ENCODE data around the gene SUN3. TPM values are rescaled to one million over a fixed set of nuclear protein-coding genes. Genes with fewer than 3 reads are reported as not detected.

SUN3 gene, protein sequence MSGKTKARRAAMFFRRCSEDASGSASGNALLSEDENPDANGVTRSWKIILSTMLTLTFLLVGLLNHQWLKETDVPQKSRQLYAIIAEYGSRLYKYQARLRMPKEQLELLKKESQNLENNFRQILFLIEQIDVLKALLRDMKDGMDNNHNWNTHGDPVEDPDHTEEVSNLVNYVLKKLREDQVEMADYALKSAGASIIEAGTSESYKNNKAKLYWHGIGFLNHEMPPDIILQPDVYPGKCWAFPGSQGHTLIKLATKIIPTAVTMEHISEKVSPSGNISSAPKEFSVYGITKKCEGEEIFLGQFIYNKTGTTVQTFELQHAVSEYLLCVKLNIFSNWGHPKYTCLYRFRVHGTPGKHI
- total RNA-seq (1.1 TPM), polyA plus RNA-seq (1.3 TPM)
- long read RNA-seq, donor 1 = 0 reads
- long read RNA-seq, donor 2 = 0 reads
- long read RNA-seq, donor 3 = 0 reads
- long read RNA-seq, donor 4 = 0 reads
- long read RNA-seq, donor 5, partial matches to known transcripts = 0 of 1 reads
- long read RNA-seq, donor 5, other reads (novel, unspliced or antisense) = 0 of 1 reads
- long read RNA-seq, donor 6 = 0 reads
- long read RNA-seq, donor 7 = 0 reads
- long read RNA-seq, donor 8 = 0 reads
- long read RNA-seq, donor 9, partial matches to known transcripts = 0 of 2 reads
- long read RNA-seq, donor 9, other reads (novel, unspliced or antisense) = 0 of 2 reads
- long read RNA-seq, donor 10 = 0 reads

DNA sequence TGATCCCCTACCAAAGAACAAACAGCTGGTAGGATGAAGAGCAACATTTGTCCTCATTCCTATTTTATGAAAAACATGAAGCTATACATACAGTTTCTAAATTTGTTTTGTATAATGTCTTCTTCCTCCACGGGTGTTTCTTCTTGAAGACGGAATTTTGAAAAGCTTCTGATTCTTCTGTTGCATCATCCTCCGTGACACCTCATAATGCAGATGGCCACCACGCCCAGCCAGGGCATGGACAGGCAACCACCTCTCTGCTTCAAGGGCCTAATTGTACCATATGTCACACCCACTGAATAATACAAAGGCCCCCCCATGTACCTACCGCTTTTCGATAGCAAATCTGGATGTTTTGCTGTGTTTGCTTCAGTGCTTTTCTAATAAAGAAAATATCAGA is at the start of gene SUN3:
SUN3 (minus strand) TSS at position 170 of the 400 bp plus-strand sequence; CDS start at position 1, 169 bp downstream.
- no peak for DNase-seq (ENCODE audit: low read depth in 6 of 9, low spot score in 9 of 9)
- peaks cover 0 to 16% of the 10 kb centered on the region in 2 donors for H3K27me3 ChIP-seq (ENCODE audit: control insufficient read depth in 2 of 2, insufficient read depth in 1 of 2, low read length in 1 of 2)
- no peaks in the 10 kb centered on the region for H3K9me3 ChIP-seq (ENCODE audit: control insufficient read depth in 2 of 2, insufficient read depth in 1 of 2, low read length in 1 of 2)
- 94% methylated on average over 6 of the region's 6 CpGs for WGBS
- H3K27ac ChIP-seq (ENCODE audit: low read depth in 1 of 2, low read length in 1 of 2) = no peak within 1 kb of the TSS
- H3K36me3 ChIP-seq (ENCODE audit: control insufficient read depth in 2 of 2, insufficient read depth in 2 of 2, low read length in 1 of 2) = no peaks in the 10 kb centered on the region
- no peak within 1 kb of the TSS for H3K4me3 ChIP-seq (ENCODE audit: low read length in 2 of 2)
- no peaks in the 10 kb centered on the region for H3K4me1 ChIP-seq (ENCODE audit: control insufficient read depth in 2 of 2, insufficient read depth in 2 of 2, low read length in 2 of 2)

DNA sequence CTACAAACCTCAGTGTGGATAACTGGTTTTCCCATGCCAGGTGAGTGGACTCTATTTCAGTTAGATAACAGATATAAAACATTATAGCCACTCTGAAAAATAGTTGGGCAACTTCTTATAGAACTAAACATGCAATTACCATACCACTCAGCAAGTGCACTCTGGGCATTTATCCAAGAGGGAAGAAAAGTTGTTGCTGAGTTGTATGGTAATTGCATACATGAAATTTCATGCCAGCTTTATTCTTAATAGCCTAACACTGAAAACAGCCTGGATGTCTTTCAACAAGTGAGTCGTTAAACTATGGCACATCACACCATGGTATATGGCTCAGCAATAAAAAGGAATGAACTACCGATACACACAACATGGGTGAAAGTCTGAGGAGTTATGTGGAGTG is 49.6 kb upstream of the SUN3 start:
- no peaks in the 10 kb centered on the region for H3K4me1 ChIP-seq (ENCODE audit: control insufficient read depth in 2 of 2, insufficient read depth in 2 of 2, low read length in 2 of 2)
- no peaks in the 10 kb centered on the region for H3K27me3 ChIP-seq (ENCODE audit: control insufficient read depth in 2 of 2, insufficient read depth in 1 of 2, low read length in 1 of 2)
- H3K36me3 ChIP-seq (ENCODE audit: control insufficient read depth in 2 of 2, insufficient read depth in 2 of 2, low read length in 1 of 2) = no peaks in the 10 kb centered on the region
- no peak for DNase-seq (ENCODE audit: low read depth in 6 of 9, low spot score in 9 of 9)
- WGBS = 93% methylated on average over 2 of the region's 2 CpGs
- H3K4me3 ChIP-seq (ENCODE audit: low read length in 2 of 2) = no peak overlapping the region
- H3K9me3 ChIP-seq (ENCODE audit: control insufficient read depth in 2 of 2, insufficient read depth in 1 of 2, low read length in 1 of 2) = no peaks in the 10 kb centered on the region
- H3K27ac ChIP-seq (ENCODE audit: low read depth in 1 of 2, low read length in 1 of 2) = no peak overlapping the region

DNA sequence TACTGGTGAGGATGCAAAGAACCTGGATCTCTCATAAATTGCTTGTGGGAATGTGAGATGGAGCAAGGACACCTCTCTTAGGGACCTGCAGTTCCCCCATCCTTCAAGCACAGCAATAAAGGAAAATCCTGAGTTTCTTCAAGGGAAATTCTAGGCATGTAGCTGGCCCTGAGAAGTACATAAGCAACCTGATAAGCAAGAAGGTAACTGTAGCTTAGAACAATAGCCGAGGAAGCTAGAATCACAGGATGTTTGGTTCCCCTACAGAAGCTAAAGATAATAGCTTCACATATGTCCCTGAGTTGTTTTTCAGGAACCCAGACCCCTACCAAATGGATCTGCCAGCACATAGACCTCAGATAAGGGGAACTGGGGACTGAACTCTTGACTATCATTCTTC is 48.5 kb upstream of the SUN3 start:
- H3K4me3 ChIP-seq (ENCODE audit: low read length in 2 of 2) = no peak overlapping the region
- whole genome bisulfite sequencing = 87% methylated on average over 1 of the region's 1 CpG
- no peaks in the 10 kb centered on the region for H3K36me3 ChIP-seq (ENCODE audit: control insufficient read depth in 2 of 2, insufficient read depth in 2 of 2, low read length in 1 of 2)
- H3K27ac ChIP-seq (ENCODE audit: low read depth in 1 of 2, low read length in 1 of 2) = no peak overlapping the region
- no peaks in the 10 kb centered on the region for H3K4me1 ChIP-seq (ENCODE audit: control insufficient read depth in 2 of 2, insufficient read depth in 2 of 2, low read length in 2 of 2)
- no peak for DNase-seq (ENCODE audit: low read depth in 6 of 9, low spot score in 9 of 9)
- no peaks in the 10 kb centered on the region for H3K27me3 ChIP-seq (ENCODE audit: control insufficient read depth in 2 of 2, insufficient read depth in 1 of 2, low read length in 1 of 2)
- no peaks in the 10 kb centered on the region for H3K9me3 ChIP-seq (ENCODE audit: control insufficient read depth in 2 of 2, insufficient read depth in 1 of 2, low read length in 1 of 2)

DNA sequence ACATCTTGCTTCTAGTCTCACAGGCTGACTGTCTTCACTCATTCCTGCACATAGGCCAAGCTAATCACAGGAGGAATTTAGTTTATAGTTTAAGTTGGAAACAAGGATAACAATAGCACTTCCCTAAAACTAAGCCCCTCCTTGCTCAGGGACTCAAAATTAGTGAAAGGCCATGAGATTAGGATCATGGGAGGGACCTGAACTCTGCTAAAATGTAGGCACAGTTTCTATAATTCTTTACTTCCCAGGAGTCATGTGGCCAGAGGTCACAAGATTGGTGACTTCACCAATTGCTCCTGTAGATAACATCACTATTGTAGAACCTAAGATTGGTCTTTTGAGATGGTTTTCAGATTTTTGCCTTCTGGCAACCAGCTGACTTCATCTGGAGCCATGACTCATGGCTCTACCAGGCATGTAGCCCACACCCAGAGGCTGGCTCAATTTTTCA is 45.3 kb upstream of the SUN3 start:
- no peaks in the 10 kb centered on the region for H3K36me3 ChIP-seq (ENCODE audit: control insufficient read depth in 2 of 2, insufficient read depth in 2 of 2, low read length in 1 of 2)
- no peaks in the 10 kb centered on the region for H3K9me3 ChIP-seq (ENCODE audit: control insufficient read depth in 2 of 2, insufficient read depth in 1 of 2, low read length in 1 of 2)
- H3K27me3 ChIP-seq (ENCODE audit: control insufficient read depth in 2 of 2, insufficient read depth in 1 of 2, low read length in 1 of 2) = no peaks in the 10 kb centered on the region
- no peak for DNase-seq (ENCODE audit: low read depth in 6 of 9, low spot score in 9 of 9)
- H3K27ac ChIP-seq (ENCODE audit: low read depth in 1 of 2, low read length in 1 of 2) = no peak overlapping the region
- no peak overlapping the region for H3K4me3 ChIP-seq (ENCODE audit: low read length in 2 of 2)
- no peaks in the 10 kb centered on the region for H3K4me1 ChIP-seq (ENCODE audit: control insufficient read depth in 2 of 2, insufficient read depth in 2 of 2, low read length in 2 of 2)

DNA sequence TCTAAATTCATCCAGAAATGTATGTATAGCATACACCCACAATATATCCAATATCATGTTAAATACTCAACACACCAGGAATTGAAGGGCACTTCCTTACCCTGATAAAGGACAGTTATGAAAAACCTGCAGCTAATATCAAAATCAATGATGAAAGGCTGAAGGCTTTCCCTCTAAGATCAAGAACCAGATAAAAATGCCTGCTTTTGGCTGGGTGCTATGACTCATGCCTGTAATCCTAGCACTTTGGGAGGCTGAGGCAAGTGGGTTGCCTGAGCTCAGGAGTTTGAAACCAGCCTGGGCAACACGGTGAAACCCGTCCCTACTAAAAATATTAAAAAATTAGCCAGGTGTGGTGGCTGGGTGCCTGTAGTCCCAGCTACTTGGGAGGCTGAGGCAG is 38.6 kb upstream of the SUN3 start:
- Histone ChIP-seq H3K27me3 (ENCODE audit: control insufficient read depth in 2 of 2, insufficient read depth in 1 of 2, low read length in 1 of 2) (no peaks in the 10 kb centered on the region), H3K27ac (ENCODE audit: low read depth in 1 of 2, low read length in 1 of 2) (no peak overlapping the region)
- WGBS = 95% methylated on average over 2 of the region's 2 CpGs

DNA sequence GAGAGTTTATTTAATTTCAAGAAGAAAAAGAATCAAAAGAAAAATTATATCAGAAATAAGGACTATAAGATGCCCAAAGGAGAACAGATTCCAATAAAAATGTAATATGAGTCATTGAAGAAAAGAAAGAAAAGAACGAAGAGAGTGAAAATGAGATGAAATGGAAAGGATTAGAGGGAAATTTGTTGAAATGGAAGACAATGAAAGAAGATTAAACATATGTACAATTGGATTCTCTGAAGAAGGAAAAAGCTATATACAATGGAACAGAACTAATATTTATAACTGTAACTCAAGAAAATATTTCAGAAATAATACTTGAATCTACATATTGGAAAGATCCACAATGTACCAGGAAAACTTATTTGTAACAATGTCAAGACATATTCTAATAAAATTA is 35.1 kb upstream of the SUN3 start:
- H3K9me3 ChIP-seq (ENCODE audit: control insufficient read depth in 2 of 2, insufficient read depth in 1 of 2, low read length in 1 of 2) = no peaks in the 10 kb centered on the region
- H3K4me1 ChIP-seq (ENCODE audit: control insufficient read depth in 2 of 2, insufficient read depth in 2 of 2, low read length in 2 of 2) = no peaks in the 10 kb centered on the region
- H3K4me3 ChIP-seq (ENCODE audit: low read length in 2 of 2) = no peak overlapping the region
- 90% methylated on average over 1 of the region's 1 CpG for WGBS
- no peak for DNase-seq (ENCODE audit: low read depth in 6 of 9, low spot score in 9 of 9)
- no peaks in the 10 kb centered on the region for H3K27me3 ChIP-seq (ENCODE audit: control insufficient read depth in 2 of 2, insufficient read depth in 1 of 2, low read length in 1 of 2)
- H3K27ac ChIP-seq (ENCODE audit: low read depth in 1 of 2, low read length in 1 of 2) = no peak overlapping the region
- H3K36me3 ChIP-seq (ENCODE audit: control insufficient read depth in 2 of 2, insufficient read depth in 2 of 2, low read length in 1 of 2) = no peaks in the 10 kb centered on the region

More for the DNA sequence above, 38.6 kb upstream of the SUN3 start:
- Histone ChIP-seq H3K36me3 (ENCODE audit: control insufficient read depth in 2 of 2, insufficient read depth in 2 of 2, low read length in 1 of 2) (no peaks in the 10 kb centered on the region), H3K9me3 (ENCODE audit: control insufficient read depth in 2 of 2, insufficient read depth in 1 of 2, low read length in 1 of 2) (no peaks in the 10 kb centered on the region), H3K4me3 (ENCODE audit: low read length in 2 of 2) (no peak overlapping the region), H3K4me1 (ENCODE audit: control insufficient read depth in 2 of 2, insufficient read depth in 2 of 2, low read length in 2 of 2) (no peaks in the 10 kb centered on the region)
- DNase-seq (ENCODE audit: low read depth in 6 of 9, low spot score in 9 of 9) = no peak

DNA sequence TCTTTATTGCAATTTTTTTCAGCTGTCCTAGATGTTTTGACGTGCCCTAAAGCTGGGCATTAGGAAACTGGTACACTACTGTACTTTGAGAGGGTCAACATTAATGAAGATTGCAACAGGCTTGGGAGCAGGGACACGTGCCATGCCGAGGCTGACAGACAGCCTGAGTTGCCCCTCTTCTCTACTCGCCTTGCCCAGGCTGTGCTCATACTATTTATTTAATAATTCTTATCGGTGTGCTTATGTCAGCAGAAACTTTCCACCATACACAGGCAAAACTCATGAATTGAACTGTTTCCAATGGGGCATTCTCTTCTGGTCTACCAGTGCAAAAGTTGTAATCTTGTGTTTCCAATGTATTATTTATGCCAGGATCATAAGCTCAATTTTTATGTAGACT is 30.8 kb upstream of the SUN3 start:
- DNase-seq (ENCODE audit: low read depth in 6 of 9, low spot score in 9 of 9) = no peak

DNA sequence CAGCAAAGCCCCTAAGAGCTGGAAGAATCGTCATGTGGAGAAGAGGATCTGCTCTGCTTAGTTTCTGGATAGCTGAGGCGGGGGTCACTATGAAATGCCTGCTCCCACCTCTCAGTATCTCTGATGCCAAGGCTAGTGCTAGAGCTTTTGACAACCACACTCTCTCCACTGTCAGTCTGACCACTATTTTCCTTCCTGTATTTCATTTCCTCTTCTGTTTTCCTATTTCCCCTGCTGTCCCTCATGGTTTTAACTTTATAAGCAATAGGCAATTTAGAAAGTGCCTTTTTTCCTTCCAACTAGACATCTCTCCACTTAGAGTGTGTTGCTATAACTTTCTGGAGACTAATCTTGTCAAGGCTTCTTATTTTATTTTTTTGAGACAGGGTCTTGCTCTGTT is 30.1 kb upstream of the SUN3 start:
- H3K27me3 ChIP-seq (ENCODE audit: control insufficient read depth in 2 of 2, insufficient read depth in 1 of 2, low read length in 1 of 2) = no peaks in the 10 kb centered on the region
- no peaks in the 10 kb centered on the region for H3K9me3 ChIP-seq (ENCODE audit: control insufficient read depth in 2 of 2, insufficient read depth in 1 of 2, low read length in 1 of 2)
- no peak overlapping the region for H3K4me3 ChIP-seq (ENCODE audit: low read length in 2 of 2)
- 95% methylated on average over 2 of the region's 2 CpGs for WGBS
- H3K4me1 ChIP-seq (ENCODE audit: control insufficient read depth in 2 of 2, insufficient read depth in 2 of 2, low read length in 2 of 2) = no peaks in the 10 kb centered on the region
- H3K27ac ChIP-seq (ENCODE audit: low read depth in 1 of 2, low read length in 1 of 2) = no peak overlapping the region
- no peaks in the 10 kb centered on the region for H3K36me3 ChIP-seq (ENCODE audit: control insufficient read depth in 2 of 2, insufficient read depth in 2 of 2, low read length in 1 of 2)
- DNase-seq (ENCODE audit: low read depth in 6 of 9, low spot score in 9 of 9) = no peak

More for the DNA sequence above, 30.8 kb upstream of the SUN3 start:
- no peak overlapping the region for H3K27ac ChIP-seq (ENCODE audit: low read depth in 1 of 2, low read length in 1 of 2)
- H3K9me3 ChIP-seq (ENCODE audit: control insufficient read depth in 2 of 2, insufficient read depth in 1 of 2, low read length in 1 of 2) = no peaks in the 10 kb centered on the region
- H3K36me3 ChIP-seq (ENCODE audit: control insufficient read depth in 2 of 2, insufficient read depth in 2 of 2, low read length in 1 of 2) = no peaks in the 10 kb centered on the region
- no peaks in the 10 kb centered on the region for H3K4me1 ChIP-seq (ENCODE audit: control insufficient read depth in 2 of 2, insufficient read depth in 2 of 2, low read length in 2 of 2)
- no peak overlapping the region for H3K4me3 ChIP-seq (ENCODE audit: low read length in 2 of 2)
- 95% methylated on average over 5 of the region's 5 CpGs for WGBS
- H3K27me3 ChIP-seq (ENCODE audit: control insufficient read depth in 2 of 2, insufficient read depth in 1 of 2, low read length in 1 of 2) = no peaks in the 10 kb centered on the region

DNA sequence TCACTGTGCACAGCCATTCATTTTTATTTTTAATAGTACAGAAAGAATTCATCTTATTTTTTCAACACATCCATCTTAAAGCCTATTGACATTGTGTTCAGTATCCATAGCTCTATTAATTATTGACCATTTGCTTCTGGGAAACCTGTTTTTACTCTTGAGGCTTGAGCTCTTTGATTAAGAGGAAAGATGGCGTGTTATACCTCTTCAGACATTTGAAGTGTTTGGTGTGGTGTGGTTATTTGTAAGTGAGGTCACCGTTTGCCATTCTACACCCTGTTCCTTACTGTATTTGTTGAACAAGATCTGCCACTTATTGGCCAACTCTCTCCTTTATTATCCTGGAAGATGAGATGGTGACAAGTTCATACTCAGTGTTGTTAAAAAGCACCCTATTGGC is 24.8 kb upstream of the SUN3 start:
- DNase-seq (ENCODE audit: low read depth in 6 of 9, low spot score in 9 of 9) = no peak
- no peaks in the 10 kb centered on the region for H3K9me3 ChIP-seq (ENCODE audit: control insufficient read depth in 2 of 2, insufficient read depth in 1 of 2, low read length in 1 of 2)
- no peaks in the 10 kb centered on the region for H3K27me3 ChIP-seq (ENCODE audit: control insufficient read depth in 2 of 2, insufficient read depth in 1 of 2, low read length in 1 of 2)
- no peak overlapping the region for H3K27ac ChIP-seq (ENCODE audit: low read depth in 1 of 2, low read length in 1 of 2)
- WGBS = 98% methylated on average over 2 of the region's 2 CpGs
- no peaks in the 10 kb centered on the region for H3K36me3 ChIP-seq (ENCODE audit: control insufficient read depth in 2 of 2, insufficient read depth in 2 of 2, low read length in 1 of 2)
- H3K4me1 ChIP-seq (ENCODE audit: control insufficient read depth in 2 of 2, insufficient read depth in 2 of 2, low read length in 2 of 2) = no peaks in the 10 kb centered on the region
- H3K4me3 ChIP-seq (ENCODE audit: low read length in 2 of 2) = no peak overlapping the region
